ENCODE data around the gene ZC3H18. TPM values are rescaled to one million over a fixed set of nuclear protein-coding genes. Genes with fewer than 3 reads are reported as not detected.
A peak's percentile ranks its signal among the peaks of the same experiment; 100 is the strongest.
"Not testable (repeated sequence)": the region's sequence is repeated elsewhere in the genome, so short reads cannot be mapped to it uniquely, and the experiment has no call there.

The ZC3H18 gene
- total RNA-seq, 1 donor from 2014 or later, result 49.3 TPM

- TF ChIP-seq CTCF (IDR thresholded peaks at IDR 0.05; ENCODE audit: unreplicated experiment), result no peak
- H3K4me1 Mint-ChIP-seq (ENCODE audit: unreplicated experiment), result peaks cover 19% of the 10 kb centered on the region
- H3K27ac Mint-ChIP-seq (ENCODE audit: unreplicated experiment), result peak within 1 kb of the TSS; percentile 64
- peaks cover 8% of the 10 kb centered on the region for H3K36me3 Mint-ChIP-seq (ENCODE audit: low read depth, unreplicated experiment)
- no peaks in the 10 kb centered on the region for H3K9me3 Mint-ChIP-seq (ENCODE audit: unreplicated experiment)
- peaks cover 7% of the 10 kb centered on the region for H3K27me3 Mint-ChIP-seq (ENCODE audit: unreplicated experiment)
- peak; percentile 96 for DNase-seq (ENCODE audit: low spot score)
- H3K4me3 Mint-ChIP-seq (ENCODE audit: unreplicated experiment), result peak within 1 kb of the TSS; percentile 98
Observed at GRCh38 chr16:88662843-88663606, 92.8 kb downstream of the ZC3H18 start, which contains the start of gene MVD. TSS of gene MVD (minus strand) at chr16:88663091. CDS start at chr16:88663080, 11 bp downstream.

GRCh38 chr16:88665148-88665547, 94.9 kb downstream of the ZC3H18 start:
- H3K4me1 Mint-ChIP-seq (ENCODE audit: unreplicated experiment), result peaks cover 22% of the 10 kb centered on the region
- TF ChIP-seq CTCF (IDR thresholded peaks at IDR 0.05; ENCODE audit: unreplicated experiment), result no peak
- H3K4me3 Mint-ChIP-seq (ENCODE audit: unreplicated experiment), result peak overlapping the region; percentile 50
- peak overlapping the region; percentile 9 for H3K27ac Mint-ChIP-seq (ENCODE audit: unreplicated experiment)
- no peak for DNase-seq (ENCODE audit: low spot score)
- no peaks in the 10 kb centered on the region for H3K9me3 Mint-ChIP-seq (ENCODE audit: unreplicated experiment)
- peaks cover 12% of the 10 kb centered on the region for H3K36me3 Mint-ChIP-seq (ENCODE audit: low read depth, unreplicated experiment)
- H3K27me3 Mint-ChIP-seq (ENCODE audit: unreplicated experiment), result peaks cover 12% of the 10 kb centered on the region

GRCh38 chr16:88665570-88665969, 95.4 kb downstream of the ZC3H18 start:
- no peak for TF ChIP-seq CTCF (IDR thresholded peaks at IDR 0.05; ENCODE audit: unreplicated experiment)
- H3K36me3 Mint-ChIP-seq (ENCODE audit: low read depth, unreplicated experiment), result peaks cover 12% of the 10 kb centered on the region
- no peaks in the 10 kb centered on the region for H3K9me3 Mint-ChIP-seq (ENCODE audit: unreplicated experiment)
- no peak overlapping the region for H3K4me3 Mint-ChIP-seq (ENCODE audit: unreplicated experiment)
- H3K27me3 Mint-ChIP-seq (ENCODE audit: unreplicated experiment), result peaks cover 12% of the 10 kb centered on the region
- no peak for DNase-seq (ENCODE audit: low spot score)
- peaks cover 22% of the 10 kb centered on the region for H3K4me1 Mint-ChIP-seq (ENCODE audit: unreplicated experiment)
- H3K27ac Mint-ChIP-seq (ENCODE audit: unreplicated experiment), result no peak overlapping the region

- H3K27me3 Mint-ChIP-seq (ENCODE audit: unreplicated experiment), result peaks cover 10% of the 10 kb centered on the region
- TF ChIP-seq CTCF (IDR thresholded peaks at IDR 0.05; ENCODE audit: unreplicated experiment), result no peak
- H3K9me3 Mint-ChIP-seq (ENCODE audit: unreplicated experiment), result no peaks in the 10 kb centered on the region
- peaks cover 12% of the 10 kb centered on the region for H3K4me1 Mint-ChIP-seq (ENCODE audit: unreplicated experiment)
- peak overlapping the region; percentile 75 for H3K27ac Mint-ChIP-seq (ENCODE audit: unreplicated experiment)
- H3K4me3 Mint-ChIP-seq (ENCODE audit: unreplicated experiment), result peak overlapping the region; percentile 70
- DNase-seq (ENCODE audit: low spot score), result peak; percentile 72
- peaks cover 8% of the 10 kb centered on the region for H3K36me3 Mint-ChIP-seq (ENCODE audit: low read depth, unreplicated experiment)
Observed at GRCh38 chr16:88667461-88667860, 97.3 kb downstream of the ZC3H18 start.

- not testable (repeated sequence) for H3K4me3 Mint-ChIP-seq (ENCODE audit: unreplicated experiment); DNase-seq (ENCODE audit: low spot score); H3K27ac Mint-ChIP-seq (ENCODE audit: unreplicated experiment); H3K4me1 Mint-ChIP-seq (ENCODE audit: unreplicated experiment); H3K9me3 Mint-ChIP-seq (ENCODE audit: unreplicated experiment); H3K36me3 Mint-ChIP-seq (ENCODE audit: low read depth, unreplicated experiment)
- peaks cover 12% of the 10 kb centered on the region for H3K27me3 Mint-ChIP-seq (ENCODE audit: unreplicated experiment)
Observed at GRCh38 chr16:88669493-88669892, 99.3 kb downstream of the ZC3H18 start.

Measured in endothelial cell (in vitro differentiated cells).